Spleen (tissue), 11 donors: ENCODE measurements around the gene TMED8. TPM values are rescaled to one million over a fixed set of nuclear protein-coding genes. Genes with fewer than 3 reads are reported as not detected.

Experiments
- DNase-seq: peaks from one replicate; pipeline ENCODE4 v3.0.0-alpha.2; 2020
- H3K27ac ChIP-seq, 8 donors: fragments of 200-600 bp; sonication (generic) in 7 of 8; 1 replicate in 4 of 8; 2 replicates in 4 of 8; pipeline versions ENCODE4 v1.5.0 to v1.8.0; 2016 to 2021; ENCODE audit warnings: inconsistent platforms in 4 of 8, mild to moderate bottlenecking in 4 of 8, moderate library complexity in 1 of 8
- H3K27me3 ChIP-seq, 7 donors: fragments of 200-600 bp; sonication (generic) in 6 of 7; replicated peaks in 1 of 7; 1 replicate in 4 of 7; 2 replicates in 3 of 7; pipeline versions ENCODE4 v1.5.0 to v1.8.0; 2016 to 2021; ENCODE audit warnings: inconsistent platforms in 3 of 7, mild to moderate bottlenecking in 1 of 7
- H3K36me3 ChIP-seq, 6 donors: fragments of 200-600 bp; sonication (generic) in 5 of 6; 1 replicate in 4 of 6; 2 replicates in 2 of 6; pipeline versions ENCODE4 v1.5.0 to v1.8.0; 2016 to 2021; ENCODE audit warnings: inconsistent platforms in 2 of 6
- H3K4me1 ChIP-seq, 6 donors: fragments of 200-600 bp; sonication (generic) in 5 of 6; 1 replicate in 3 of 6; 2 replicates in 3 of 6; pipeline versions ENCODE4 v1.5.0 to v1.8.0; 2016 to 2021; ENCODE audit warnings: inconsistent platforms in 3 of 6
- H3K4me3 ChIP-seq, 8 donors: fragments of 200-600 bp; sonication (generic) in 7 of 8; 1 replicate in 4 of 8; 2 replicates in 4 of 8; pipeline versions ENCODE4 v1.5.0 to v1.8.0; 2016 to 2021; ENCODE audit warnings: inconsistent platforms in 4 of 8, mild to moderate bottlenecking in 4 of 8, moderate library complexity in 2 of 8
- H3K9me3 ChIP-seq, 8 donors: fragments of 200-600 bp; sonication (generic) in 7 of 8; 1 replicate in 4 of 8; 2 replicates in 4 of 8; pipeline versions ENCODE4 v1.5.0 to v1.8.0; 2016 to 2021; ENCODE audit warnings: inconsistent platforms in 4 of 8
- POLR2A ChIP-seq, 3 donors: fragments of 450-650 bp; IDR thresholded peaks; one replicate each; pipeline ENCODE4 v1.5.1; 2017; ENCODE audit warnings: antibody characterized with exemption in 3 of 3, mild to moderate bottlenecking in 1 of 3
- POLR2AphosphoS5 ChIP-seq, 3 donors: sonication (generic); formaldehyde crosslinking; IDR thresholded peaks; one replicate each; pipeline ENCODE4 v1.5.1; 2017; ENCODE audit warnings: antibody characterized with exemption in 3 of 3
- WGBS, 5 donors: extraction: QIAGEN DNeasy Blood & Tissue Kit in 3 of 5; methylation state at CpG; one replicate each; pipeline versions ENCODE4 v1.1.5 to v1.1.7; 2013 to 2018; 5-methylcytosine and 5-hydroxymethylcytosine counted together
- intact Hi-C: fragments of 100-400 bp; cut with DNase I; formaldehyde crosslinking; loops from one replicate; pipeline ENCODE4 v1.15.0; 2023; ENCODE audit warnings: low total_unique reads
- polyA plus RNA-seq, 3 donors: library from polyadenylated mRNA; stranded (reverse); fragments of 200-250 nt; gene quantifications; one replicate each; pipeline ENCODE4 v1.2.1, GENCODE V29; 2013
- total RNA-seq, 7 donors: library from RNA; depleted of rRNA in 3 of 7; stranded (reverse); fragments of >200 nt in 3 of 7; fragmentation: NEBNext Ultra II Directional in 4 of 7; extraction: Animal tissue kit (Norgen Biotek cat#: 25700) in 4 of 7; gene quantifications; one replicate each; pipeline versions ENCODE4 v1.1.0 to v1.2.1, GENCODE V29; 2016 to 2021
- TF ChIP-seq, protein P1 (sequence below), 11 experiments: fragments of 200-600 bp in 7 of 11; fragments of 450-650 bp in 4 of 11; sonication (generic) in 4 of 11; IDR thresholded peaks in 8 of 11; conservative IDR thresholded peaks in 3 of 11; 1 replicate in 7 of 11; 2 replicates in 4 of 11; pipeline versions ENCODE4 v1.4.0 to v1.8.0; 2016 to 2021; ENCODE audit warnings: antibody characterized with exemption in 11 of 11, inconsistent platforms in 4 of 11, mild to moderate bottlenecking in 1 of 11
- donor health status: healthy with polysubstance abuse.
- donor health status: DM: no; HTN: no; CAD: no; lungs with moderate emphysema.
- donor health status: DM: no; HTN: no; CAD: no.
- donor health status: Bipolar disorder and iron deficiency.
- donor health status: healthy.
- donor health status: DM: no; HTN: no; CAD: no.
- donor health status: DM: yes; HTN: yes; CAD: no.

The TMED8 gene
- total and polyA plus RNA-seq, 10 donors = 8.1 to 32.3 (median 21.4) TPM

DNA sequence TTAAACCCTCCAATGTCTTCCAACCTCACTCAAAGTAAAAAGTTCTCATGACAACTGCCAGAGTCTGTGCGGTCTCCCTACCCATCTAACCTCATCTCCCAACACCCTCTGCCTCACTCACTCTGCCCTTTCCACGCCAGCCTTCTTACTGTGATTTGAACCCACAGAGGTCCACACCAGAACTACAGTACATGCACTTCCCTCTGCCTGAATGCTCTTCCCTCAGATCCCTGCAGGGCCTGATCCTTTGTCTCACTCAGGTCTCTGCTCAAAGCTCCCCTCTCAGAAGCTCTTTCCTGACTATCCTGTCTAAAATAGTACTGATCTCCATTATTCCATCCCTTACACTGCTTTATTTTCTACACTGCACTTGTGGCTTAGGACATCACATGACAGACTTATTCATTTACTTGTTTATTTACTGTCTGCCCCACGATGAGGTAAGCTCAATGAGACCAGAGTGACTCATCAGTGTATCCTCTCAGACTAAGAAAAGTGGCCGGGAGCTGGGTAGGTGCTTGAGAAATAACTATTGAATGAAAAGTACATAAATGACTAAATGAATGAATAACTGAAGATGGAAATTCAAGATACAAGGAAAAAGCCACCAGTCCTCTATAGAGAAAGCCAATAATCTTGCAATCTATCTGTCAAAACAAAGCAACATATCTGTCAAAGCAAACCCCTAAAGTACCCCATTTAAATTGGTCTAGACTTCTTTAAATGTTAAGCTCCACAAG is 73.3 kb downstream of the TMED8 start:
- intact Hi-C loops = no loop called here
- H3K4me3 ChIP-seq = no peak overlapping the region
- no peak overlapping the region for H3K27ac ChIP-seq
- H3K4me1 ChIP-seq = peaks cover 0 to 16% (median 5%) of the 10 kb centered on the region in 6 donors
- no peaks in the 10 kb centered on the region for H3K27me3 ChIP-seq
- 57 to 77% (median 61%) methylated on average over 4 of the region's 4 CpGs for WGBS, 5 donors
- no peaks in the 10 kb centered on the region for H3K9me3 ChIP-seq
- H3K36me3 ChIP-seq = peaks cover 0 to 64% (median 9%) of the 10 kb centered on the region in 6 donors
- DNase-seq = no peak
- TF ChIP-seq POLR2A (IDR thresholded peaks at IDR 0.05) (no peak), POLR2AphosphoS5 (IDR thresholded peaks at IDR 0.05) (no peak)
- TF ChIP-seq, protein P1, sequence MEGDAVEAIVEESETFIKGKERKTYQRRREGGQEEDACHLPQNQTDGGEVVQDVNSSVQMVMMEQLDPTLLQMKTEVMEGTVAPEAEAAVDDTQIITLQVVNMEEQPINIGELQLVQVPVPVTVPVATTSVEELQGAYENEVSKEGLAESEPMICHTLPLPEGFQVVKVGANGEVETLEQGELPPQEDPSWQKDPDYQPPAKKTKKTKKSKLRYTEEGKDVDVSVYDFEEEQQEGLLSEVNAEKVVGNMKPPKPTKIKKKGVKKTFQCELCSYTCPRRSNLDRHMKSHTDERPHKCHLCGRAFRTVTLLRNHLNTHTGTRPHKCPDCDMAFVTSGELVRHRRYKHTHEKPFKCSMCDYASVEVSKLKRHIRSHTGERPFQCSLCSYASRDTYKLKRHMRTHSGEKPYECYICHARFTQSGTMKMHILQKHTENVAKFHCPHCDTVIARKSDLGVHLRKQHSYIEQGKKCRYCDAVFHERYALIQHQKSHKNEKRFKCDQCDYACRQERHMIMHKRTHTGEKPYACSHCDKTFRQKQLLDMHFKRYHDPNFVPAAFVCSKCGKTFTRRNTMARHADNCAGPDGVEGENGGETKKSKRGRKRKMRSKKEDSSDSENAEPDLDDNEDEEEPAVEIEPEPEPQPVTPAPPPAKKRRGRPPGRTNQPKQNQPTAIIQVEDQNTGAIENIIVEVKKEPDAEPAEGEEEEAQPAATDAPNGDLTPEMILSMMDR (IDR thresholded peaks at IDR 0.05 in 8 of 11, conservative IDR thresholded peaks at IDR 0.05 in 3 of 11) = no peak

DNA sequence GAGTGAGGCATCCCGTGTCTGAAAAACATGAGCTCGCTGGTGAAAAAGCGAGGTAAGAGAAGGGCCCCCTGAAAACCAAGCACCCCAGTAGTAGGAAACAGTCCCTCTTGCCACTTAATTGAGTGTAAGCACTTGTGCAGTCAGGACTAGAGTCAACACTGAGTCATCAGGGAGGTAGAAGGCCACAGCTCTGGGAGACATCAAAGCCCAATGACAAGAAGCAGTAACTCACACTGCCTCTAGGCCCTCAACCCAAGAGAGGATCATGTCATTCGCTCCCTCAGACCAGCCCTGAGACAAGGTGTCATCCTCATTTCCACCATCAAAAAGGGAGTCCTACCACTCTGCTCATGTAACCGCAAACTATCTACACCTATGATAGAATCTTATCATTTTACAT is 74.0 kb downstream of the TMED8 start:
- H3K4me3 ChIP-seq = no peak overlapping the region
- intact Hi-C loops = no loop called here
- H3K9me3 ChIP-seq = no peaks in the 10 kb centered on the region
- no peak overlapping the region for H3K27ac ChIP-seq
- no peaks in the 10 kb centered on the region for H3K27me3 ChIP-seq
- WGBS, 5 donors = 79 to 92% (median 88%) methylated on average over 5 of the region's 5 CpGs
- peaks cover 0 to 70% (median 16%) of the 10 kb centered on the region in 6 donors for H3K36me3 ChIP-seq
- H3K4me1 ChIP-seq = peaks cover 0 to 16% (median 5%) of the 10 kb centered on the region in 6 donors
- TF ChIP-seq POLR2A (IDR thresholded peaks at IDR 0.05) (no peak), POLR2AphosphoS5 (IDR thresholded peaks at IDR 0.05) (no peak)
- TF ChIP-seq, protein P1 (IDR thresholded peaks at IDR 0.05 in 8 of 11, conservative IDR thresholded peaks at IDR 0.05 in 3 of 11) = no peak
- DNase-seq = no peak

DNA sequence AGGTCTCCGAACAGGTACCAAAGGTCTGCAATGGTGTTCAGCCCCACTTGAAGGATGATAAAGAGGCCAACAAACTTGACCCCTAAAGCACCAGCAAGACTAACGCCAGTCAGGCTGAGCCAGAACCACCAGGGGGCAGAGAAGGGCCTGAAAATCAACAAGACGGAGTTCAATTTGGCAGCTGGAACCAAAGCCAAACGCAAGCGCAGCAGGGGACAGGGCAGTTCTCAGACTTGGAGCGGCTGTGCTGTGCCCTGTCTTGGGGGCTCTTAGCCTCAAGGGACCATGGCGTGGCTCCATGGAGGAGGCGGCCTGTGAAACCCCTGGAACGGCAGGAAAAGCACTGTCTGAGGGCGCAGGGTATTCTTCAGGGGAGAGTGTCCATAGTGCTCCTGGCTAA is 75.8 kb downstream of the TMED8 start:
- DNase-seq = peak; percentile 85
- 49 to 60% (median 50%) methylated on average over 10 of the region's 10 CpGs for WGBS, 5 donors
- Histone ChIP-seq H3K4me3 (no peak overlapping the region), H3K9me3 (no peaks in the 10 kb centered on the region), H3K27ac (no peak overlapping the region), H3K4me1 (peaks cover 0 to 16% (median 5%) of the 10 kb centered on the region in 6 donors), H3K36me3 (peaks cover 0 to 87% (median 22%) of the 10 kb centered on the region in 6 donors), H3K27me3 (no peaks in the 10 kb centered on the region)
- no peak for TF ChIP-seq POLR2AphosphoS5 (IDR thresholded peaks at IDR 0.05)
- TF ChIP-seq, protein P1 (IDR thresholded peaks at IDR 0.05 in 8 of 11, conservative IDR thresholded peaks at IDR 0.05 in 3 of 11) = peak; percentile 27 to 76 (median 66)
- intact Hi-C loops = no loop called here

DNA sequence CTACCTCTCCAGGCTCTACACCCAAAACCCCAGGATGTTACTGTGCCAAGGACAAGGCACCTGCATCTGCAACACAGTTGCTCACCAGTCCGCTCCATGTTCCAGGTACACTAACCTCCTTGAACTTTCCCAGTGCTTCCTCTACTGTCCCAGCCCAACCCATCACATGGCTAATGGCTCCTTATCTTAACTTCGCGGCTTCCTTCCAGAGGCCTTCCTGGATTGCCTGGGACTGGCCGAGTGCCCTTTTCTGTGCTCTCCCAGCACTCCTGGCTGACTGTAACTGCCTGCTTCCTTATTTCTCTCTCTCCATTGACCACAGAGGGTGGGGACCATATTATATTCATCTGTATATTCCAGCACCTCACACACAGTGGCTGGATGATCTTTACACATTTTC is 77.1 kb downstream of the TMED8 start:
- H3K27me3 ChIP-seq = no peaks in the 10 kb centered on the region
- H3K27ac ChIP-seq = no peak overlapping the region
- H3K4me1 ChIP-seq = peaks cover 0 to 16% (median 5%) of the 10 kb centered on the region in 6 donors
- no peaks in the 10 kb centered on the region for H3K9me3 ChIP-seq
- no peak overlapping the region for H3K4me3 ChIP-seq
- no peak for TF ChIP-seq POLR2AphosphoS5 (IDR thresholded peaks at IDR 0.05)
- TF ChIP-seq POLR2A (IDR thresholded peaks at IDR 0.05) = no peak
- WGBS, 5 donors = 59 to 73% (median 67%) methylated on average over 4 of the region's 4 CpGs
- H3K36me3 ChIP-seq = peaks cover 0 to 84% (median 25%) of the 10 kb centered on the region in 6 donors
- DNase-seq = no peak
- intact Hi-C loops = no loop called here
